Right atrium auricular region (tissue), 2 donors: ENCODE measurements around the gene NT5M. TPM values are rescaled to one million over a fixed set of nuclear protein-coding genes. Genes with fewer than 3 reads are reported as not detected.
"Not testable (repeated sequence)": the region's sequence is repeated elsewhere in the genome, so short reads cannot be mapped to it uniquely, and the experiment has no call there.

ENCODE experiments used
- DNase-seq: peaks from one replicate; pipeline ENCODE4 v3.0.0-alpha.2; 2019; ENCODE audit warnings: low spot score
- H3K27ac ChIP-seq, 2 donors: fragments of 200-600 bp; sonication (generic); 1 replicate in 1 of 2; 2 replicates in 1 of 2; pipeline ENCODE4 v1.5.1; 2016 to 2019
- H3K27me3 ChIP-seq, 2 donors: fragments of 200-600 bp; sonication (generic); one replicate each; pipeline versions ENCODE4 v1.5.1 to v1.6.0; 2017 to 2019
- H3K36me3 ChIP-seq: fragments of 200-600 bp; sonication (generic); one replicate; pipeline ENCODE4 v1.5.1; 2016
- H3K4me1 ChIP-seq, 2 donors: fragments of 200-600 bp; sonication (generic); one replicate each; pipeline versions ENCODE4 v1.5.1 to v1.6.0; 2017 to 2019
- H3K4me3 ChIP-seq, 2 donors: fragments of 200-600 bp; sonication (generic); 1 replicate in 1 of 2; 2 replicates in 1 of 2; pipeline ENCODE4 v1.5.1; 2017 to 2019; ENCODE audit warnings: mild to moderate bottlenecking in 1 of 2, moderate library complexity in 1 of 2
- H3K9me3 ChIP-seq, 2 donors: fragments of 200-600 bp; sonication (generic); one replicate each; pipeline ENCODE4 v1.5.1; 2019
- CTCF ChIP-seq, 2 donors: fragments of 200-600 bp; sonication (generic); IDR thresholded peaks; one replicate each; pipeline ENCODE4 v1.5.1; 2019; ENCODE audit warnings: antibody characterized with exemption in 2 of 2
- total RNA-seq, 2 donors: library from RNA; depleted of rRNA; stranded (reverse); fragments of >200 nt; gene quantifications; one replicate each; pipeline ENCODE4 v1.1.0, GENCODE V29; 2016

NT5M gene
- total RNA-seq, 2 donors from 2014 or later = 4.3 to 6.7 TPM

- H3K36me3 ChIP-seq = no peaks in the 10 kb centered on the region
- TF ChIP-seq CTCF (IDR thresholded peaks at IDR 0.05) = no peak
- no peaks in the 10 kb centered on the region for H3K27me3 ChIP-seq
- H3K9me3 ChIP-seq = no peaks in the 10 kb centered on the region
- H3K4me1 ChIP-seq = peaks cover 0 to 6% of the 10 kb centered on the region in 2 donors
- H3K4me3 ChIP-seq = no peak overlapping the region
- no peak for DNase-seq
- H3K27ac ChIP-seq = no peak overlapping the region
These were observed 78.4 kb downstream of the NT5M start for GRCh38 chr17:17381446-17382064.

- H3K27ac ChIP-seq = no peak overlapping the region
- no peaks in the 10 kb centered on the region for H3K9me3 ChIP-seq
- H3K4me1 ChIP-seq = peaks cover 0 to 1% of the 10 kb centered on the region in 2 donors
- H3K36me3 ChIP-seq = no peaks in the 10 kb centered on the region
- H3K4me3 ChIP-seq = no peak overlapping the region
- H3K27me3 ChIP-seq = no peaks in the 10 kb centered on the region
- DNase-seq = no peak
- TF ChIP-seq CTCF (IDR thresholded peaks at IDR 0.05) = no peak
These were observed 78.9 kb downstream of the NT5M start for GRCh38 chr17:17382065-17382459.

GRCh38 chr17:17382971-17383370 is 79.8 kb downstream of the NT5M start:
- Histone ChIP-seq H3K27me3 (no peaks in the 10 kb centered on the region), H3K4me1 (no peaks in the 10 kb centered on the region), H3K36me3 (no peaks in the 10 kb centered on the region), H3K9me3 (no peaks in the 10 kb centered on the region), H3K4me3 (no peak overlapping the region), H3K27ac (no peak overlapping the region)
- no peak for TF ChIP-seq CTCF (IDR thresholded peaks at IDR 0.05)
- DNase-seq = no peak

GRCh38 chr17:17383431-17384290 is 80.5 kb downstream of the NT5M start:
- H3K9me3 ChIP-seq, DNase-seq, H3K4me1 ChIP-seq, H3K36me3 ChIP-seq, H3K27me3 ChIP-seq, H3K27ac ChIP-seq, H3K4me3 ChIP-seq: not testable (repeated sequence)

- no peaks in the 10 kb centered on the region for H3K36me3 ChIP-seq
- no peaks in the 10 kb centered on the region for H3K9me3 ChIP-seq
- TF ChIP-seq CTCF (IDR thresholded peaks at IDR 0.05) = no peak
- H3K27ac ChIP-seq = no peak overlapping the region
- no peaks in the 10 kb centered on the region for H3K27me3 ChIP-seq
- DNase-seq = no peak
- H3K4me3 ChIP-seq = no peak overlapping the region
- no peaks in the 10 kb centered on the region for H3K4me1 ChIP-seq
These were observed 81.1 kb downstream of the NT5M start for GRCh38 chr17:17384291-17384615.

GRCh38 chr17:17384961-17385360 is 81.8 kb downstream of the NT5M start:
- H3K9me3 ChIP-seq = no peaks in the 10 kb centered on the region
- no peak for TF ChIP-seq CTCF (IDR thresholded peaks at IDR 0.05)
- DNase-seq = no peak
- no peak overlapping the region for H3K27ac ChIP-seq
- H3K36me3 ChIP-seq = no peaks in the 10 kb centered on the region
- no peaks in the 10 kb centered on the region for H3K4me1 ChIP-seq
- no peaks in the 10 kb centered on the region for H3K27me3 ChIP-seq
- no peak overlapping the region for H3K4me3 ChIP-seq
